Smooth muscle cell (in vitro differentiated cells): ENCODE measurements around the gene CNPY1. TPM values are rescaled to one million over a fixed set of nuclear protein-coding genes. Genes with fewer than 3 reads are reported as not detected.

Experiments
- DNase-seq: peaks from one replicate; lab custom pipeline; 2025; ENCODE audit not compliant: unreplicated experiment; lab: John Stamatoyannopoulos, UW
- H2AFZ ChIP-seq: fragments of 200-600 bp; sonication (generic); 2 replicates; pipeline ENCODE4 v1.6.0; 2016; ENCODE audit warnings: antibody characterized with exemption, low read depth, mild to moderate bottlenecking
- H3F3A ChIP-seq: fragments of 200-600 bp; sonication (generic); 2 replicates; pipeline ENCODE4 v1.6.0; 2017; ENCODE audit warnings: antibody characterized with exemption, low read depth
- H3K27ac ChIP-seq: fragments of 200-600 bp; sonication (generic); 2 replicates; pipeline ENCODE4 v1.5.1; 2016; ENCODE audit warnings: low read depth, mild to moderate bottlenecking
- H3K27me3 ChIP-seq: fragments of 200-600 bp; sonication (generic); 2 replicates; pipeline ENCODE4 v1.6.1; 2016; ENCODE audit warnings: low read depth, mild to moderate bottlenecking
- H3K36me3 ChIP-seq: fragments of 200-600 bp; sonication (generic); 2 replicates; pipeline ENCODE4 v1.5.1; 2016; ENCODE audit warnings: low read depth
- H3K4me1 ChIP-seq: fragments of 200-600 bp; sonication (generic); 2 replicates; pipeline ENCODE4 v1.5.1; 2016; ENCODE audit warnings: low read depth
- H3K4me2 ChIP-seq: fragments of 200-600 bp; sonication (generic); 2 replicates; pipeline ENCODE4 v1.6.0; 2016; ENCODE audit warnings: mild to moderate bottlenecking
- H3K4me3 ChIP-seq: fragments of 200-600 bp; sonication (generic); 2 replicates; pipeline ENCODE4 v1.5.1; 2016; ENCODE audit warnings: mild to moderate bottlenecking
- H3K79me2 ChIP-seq: fragments of 200-600 bp; sonication (generic); 2 replicates; pipeline ENCODE4 v1.6.0; 2016; ENCODE audit warnings: low read depth, mild to moderate bottlenecking
- H3K9ac ChIP-seq: fragments of 200-600 bp; sonication (generic); 2 replicates; pipeline ENCODE4 v1.6.0; 2016; ENCODE audit warnings: low read depth
- H3K9me3 ChIP-seq: fragments of 200-600 bp; sonication (generic); replicated peaks from 2 replicates; pipeline ENCODE4 v1.5.1; 2016; ENCODE audit warnings: low read depth
- H4K20me1 ChIP-seq: fragments of 200-600 bp; sonication (generic); 2 replicates; pipeline ENCODE4 v1.6.0; 2016; ENCODE audit warnings: low read depth
- CTCF ChIP-seq: fragments of 200-600 bp; sonication (generic); IDR thresholded peaks from 2 replicates; pipeline ENCODE4 v1.5.1; 2017; ENCODE audit warnings: borderline replicate concordance, mild to moderate bottlenecking, antibody characterized with exemption; ENCODE audit not compliant: insufficient read depth, poor library complexity, severe bottlenecking
- WGBS: methylation state at CpG from one replicate; pipeline ENCODE4 v1.1.7; 2016; ENCODE audit warnings: low lambda C conversion rate; 5-methylcytosine and 5-hydroxymethylcytosine counted together
- polyA plus RNA-seq: library from polyadenylated mRNA; unstranded; fragments of >200 nt; fragmentation: Nextera tagmentation; extraction: Ambion mirVana; gene quantifications from 2 replicates; pipeline ENCODE4 v1.2.1, GENCODE V29; 2016
- total RNA-seq: library from RNA; depleted of rRNA; stranded (reverse); fragments of >200 nt; gene quantifications from 2 replicates; pipeline ENCODE4 v1.2.3, GENCODE V29; 2014

CNPY1 gene
- total and polyA plus RNA-seq, 2 experiments from 2014 or later = 1.0 TPM; not detected in 1

GRCh38 chr7:155462163-155462735 is 84.1 kb downstream of the CNPY1 start:
- TF ChIP-seq CTCF = no peak
- Histone ChIP-seq H3F3A (no peaks in the 10 kb centered on the region), H3K4me1 (peaks cover 10% of the 10 kb centered on the region), H2AFZ (no peak overlapping the region), H3K79me2 (no peaks in the 10 kb centered on the region), H3K9me3 (no peaks in the 10 kb centered on the region), H3K27me3 (peaks cover 96% of the 10 kb centered on the region), H3K4me2 (no peak overlapping the region), H3K36me3 (no peaks in the 10 kb centered on the region), H3K27ac (no peak overlapping the region), H4K20me1 (no peaks in the 10 kb centered on the region), H3K9ac (no peak overlapping the region), H3K4me3 (no peak overlapping the region)
- DNase-seq = no peak
- WGBS = 27% methylated on average over 33 of the region's 33 CpGs

- Histone ChIP-seq H3K36me3 (no peaks in the 10 kb centered on the region), H3F3A (no peaks in the 10 kb centered on the region), H2AFZ (no peak overlapping the region), H3K79me2 (no peaks in the 10 kb centered on the region), H3K27me3 (peaks cover 96% of the 10 kb centered on the region), H3K4me3 (no peak overlapping the region), H4K20me1 (no peaks in the 10 kb centered on the region), H3K27ac (no peak overlapping the region), H3K4me1 (peaks cover 3% of the 10 kb centered on the region), H3K4me2 (no peak overlapping the region), H3K9me3 (no peaks in the 10 kb centered on the region), H3K9ac (no peak overlapping the region)
- 30% methylated on average over 3 of the region's 3 CpGs for WGBS
- no peak for DNase-seq
- TF ChIP-seq CTCF = no peak
These were observed 84.7 kb downstream of the CNPY1 start for GRCh38 chr7:155461631-155462030.

- no peaks in the 10 kb centered on the region for H3K79me2 ChIP-seq
These were observed 85.3 kb downstream of the CNPY1 start for GRCh38 chr7:155460926-155461613.

More at GRCh38 chr7:155460926-155461613, 85.3 kb downstream of the CNPY1 start:
- no peak overlapping the region for H3K4me3 ChIP-seq
- WGBS = 22% methylated on average over 8 of the region's 8 CpGs
- no peaks in the 10 kb centered on the region for H3K9me3 ChIP-seq
- no peak overlapping the region for H3K4me2 ChIP-seq
- peaks cover 96% of the 10 kb centered on the region for H3K27me3 ChIP-seq
- no peaks in the 10 kb centered on the region for H3K4me1 ChIP-seq
- H2AFZ ChIP-seq = no peak overlapping the region
- H3K9ac ChIP-seq = no peak overlapping the region
- no peaks in the 10 kb centered on the region for H4K20me1 ChIP-seq
- no peak for TF ChIP-seq CTCF
- H3K36me3 ChIP-seq = no peaks in the 10 kb centered on the region
- no peak overlapping the region for H3K27ac ChIP-seq
- no peaks in the 10 kb centered on the region for H3F3A ChIP-seq
- DNase-seq = no peak
